HepG2 (cell line): ENCODE results near the gene MTCH1. TPM values are rescaled to one million over a fixed set of nuclear protein-coding genes. Genes with fewer than 3 reads are reported as not detected.
A peak's percentile ranks its signal among the peaks of the same experiment; 100 is the strongest.

Experiments used
- EZH2 ChIP-seq: conservative IDR thresholded peaks from 2 replicates; pipeline ENCODE4 v1.6.1; 2012; ENCODE audit warnings: mild to moderate bottlenecking, low read depth, low read length, moderate library complexity
- FOXP1 ChIP-seq, 2 experiments: fragments of 450-650 bp in 1 of 2; IDR thresholded peaks; 2 replicates each; pipeline ENCODE4 v1.6.1; 2017 to 2018; ENCODE audit warnings: antibody characterized with exemption in 1 of 2
- LCORL ChIP-seq, 2 experiments: fragments of 450-650 bp in 1 of 2; sonication (generic) in 1 of 2; formaldehyde crosslinking in 1 of 2; IDR thresholded peaks; 2 replicates each; pipeline versions ENCODE4 v1.5.0 to v1.6.1; 2017 to 2020; ENCODE audit warnings: antibody characterized with exemption in 1 of 2, missing genetic modification reagents in 1 of 2
- PPARG ChIP-seq: conservative IDR thresholded peaks from 2 replicates; pipeline ENCODE4 v1.6.1; 2016; ENCODE audit warnings: missing biosample characterization, missing genetic modification reagents
- SMAD3 ChIP-seq: sonication (generic); formaldehyde crosslinking; IDR thresholded peaks from 2 replicates; pipeline ENCODE4 v1.4.0; 2020; ENCODE audit warnings: missing genetic modification reagents
- TGIF2 ChIP-seq: IDR thresholded peaks from 2 replicates; pipeline ENCODE4 v1.6.1; 2016; ENCODE audit warnings: control low read depth, missing compliant biosample characterization
- ZFY ChIP-seq: sonication (generic); formaldehyde crosslinking; IDR thresholded peaks from 2 replicates; pipeline ENCODE4 v1.4.0; 2020; ENCODE audit warnings: missing genetic modification reagents
- ZNF792 ChIP-seq: IDR thresholded peaks from 2 replicates; pipeline ENCODE4 v1.6.1; 2016
- ZNF878 ChIP-seq: sonication (generic); formaldehyde crosslinking; IDR thresholded peaks from 2 replicates; pipeline ENCODE4 v1.8.1; 2023; ENCODE audit warnings: mild to moderate bottlenecking, missing genetic modification reagents, moderate library complexity
- polyA plus RNA-seq, 8 experiments: library from polyadenylated mRNA; depleted of rRNA in 3 of 8; stranded (reverse) in 7 of 8; unstranded in 1 of 8; fragments of >200 nt; fragmentation: Illumina TruSeq in 4 of 8; extraction: Trizol in 4 of 8; gene quantifications; 2 replicates each; pipeline versions ENCODE4 v1.2.1 to v1.2.3, GENCODE V29; 2011 to 2016; ENCODE audit warnings: low read depth in 4 of 8, missing spikeins in 1 of 8, mixed read lengths in 1 of 8; ENCODE audit not compliant: insufficient read depth in 1 of 8
- total RNA-seq, 5 experiments: library from RNA; depleted of rRNA; stranded (reverse); fragments of >200 nt; fragmentation: Illumina TruSeq; extraction: Trizol; gene quantifications; 2 replicates each; pipeline ENCODE4 v1.2.3, GENCODE V29; 2016; ENCODE audit warnings: low read depth in 1 of 5
- TF ChIP-seq, protein P1 (sequence below): sonication (generic); formaldehyde crosslinking; IDR thresholded peaks from 2 replicates; pipeline ENCODE4 v1.4.0; 2020; ENCODE audit warnings: mild to moderate bottlenecking, missing genetic modification reagents
- TF ChIP-seq, protein P2 (sequence below): sonication (generic); formaldehyde crosslinking; IDR thresholded peaks from 2 replicates; pipeline ENCODE4 v1.5.0; 2020; ENCODE audit warnings: mild to moderate bottlenecking, missing genetic modification reagents
- TF ChIP-seq, protein P3 (sequence below): sonication (generic); formaldehyde crosslinking; IDR thresholded peaks from 2 replicates; pipeline ENCODE4 v1.8.1; 2023; ENCODE audit warnings: mild to moderate bottlenecking, moderate library complexity, missing genetic modification reagents
- TF ChIP-seq, protein P4 (sequence below), 2 experiments: IDR thresholded peaks; 2 replicates each; pipeline ENCODE4 v1.6.1; 2011 to 2012; ENCODE audit warnings: low read length in 2 of 2, borderline replicate concordance in 1 of 2, low read depth in 1 of 2, mild to moderate bottlenecking in 1 of 2, moderate library complexity in 1 of 2

Gene MTCH1
- total and polyA plus RNA-seq, 2 of the 13 experiments (the other 11 are each of a cell fraction or from before 2014, with no cell fraction given): 86.2 to 144 TPM

DNA sequence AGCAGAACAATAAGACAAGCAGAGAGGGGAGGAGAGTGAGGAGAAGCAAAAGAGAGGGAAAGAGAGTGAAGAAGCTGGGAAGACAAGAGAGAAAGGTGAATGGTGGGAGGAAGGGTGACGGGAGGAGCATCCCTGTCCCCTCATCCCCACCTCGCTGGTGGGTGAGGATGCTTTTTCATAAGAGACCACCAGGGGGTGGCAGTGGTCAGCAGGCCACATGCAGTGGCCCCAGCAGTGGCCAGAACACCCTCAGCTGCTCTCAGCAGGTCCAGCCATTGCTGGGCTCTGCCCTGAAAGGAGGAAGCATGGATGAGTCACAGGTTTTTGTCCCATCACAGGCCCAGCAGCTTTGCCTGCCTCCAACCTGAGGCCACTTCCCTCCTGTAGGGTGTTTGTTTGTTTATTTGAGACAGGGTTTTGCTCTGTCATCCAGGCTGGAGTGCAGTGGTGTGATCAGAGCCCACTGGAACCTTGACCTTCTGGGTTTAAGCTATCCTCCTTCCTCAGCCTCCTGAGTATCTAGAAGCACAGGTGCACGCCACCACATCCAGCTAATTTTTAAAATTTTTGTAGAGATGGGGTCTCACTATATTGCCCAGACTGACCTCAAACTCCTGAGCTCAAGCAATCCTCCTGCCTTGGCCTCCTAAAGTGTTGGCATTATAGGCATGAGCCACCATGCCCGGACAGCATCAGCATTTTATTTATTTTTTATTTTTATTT is 43.4 kb upstream of the MTCH1 start (continued):
- TF ChIP-seq, protein P1, sequence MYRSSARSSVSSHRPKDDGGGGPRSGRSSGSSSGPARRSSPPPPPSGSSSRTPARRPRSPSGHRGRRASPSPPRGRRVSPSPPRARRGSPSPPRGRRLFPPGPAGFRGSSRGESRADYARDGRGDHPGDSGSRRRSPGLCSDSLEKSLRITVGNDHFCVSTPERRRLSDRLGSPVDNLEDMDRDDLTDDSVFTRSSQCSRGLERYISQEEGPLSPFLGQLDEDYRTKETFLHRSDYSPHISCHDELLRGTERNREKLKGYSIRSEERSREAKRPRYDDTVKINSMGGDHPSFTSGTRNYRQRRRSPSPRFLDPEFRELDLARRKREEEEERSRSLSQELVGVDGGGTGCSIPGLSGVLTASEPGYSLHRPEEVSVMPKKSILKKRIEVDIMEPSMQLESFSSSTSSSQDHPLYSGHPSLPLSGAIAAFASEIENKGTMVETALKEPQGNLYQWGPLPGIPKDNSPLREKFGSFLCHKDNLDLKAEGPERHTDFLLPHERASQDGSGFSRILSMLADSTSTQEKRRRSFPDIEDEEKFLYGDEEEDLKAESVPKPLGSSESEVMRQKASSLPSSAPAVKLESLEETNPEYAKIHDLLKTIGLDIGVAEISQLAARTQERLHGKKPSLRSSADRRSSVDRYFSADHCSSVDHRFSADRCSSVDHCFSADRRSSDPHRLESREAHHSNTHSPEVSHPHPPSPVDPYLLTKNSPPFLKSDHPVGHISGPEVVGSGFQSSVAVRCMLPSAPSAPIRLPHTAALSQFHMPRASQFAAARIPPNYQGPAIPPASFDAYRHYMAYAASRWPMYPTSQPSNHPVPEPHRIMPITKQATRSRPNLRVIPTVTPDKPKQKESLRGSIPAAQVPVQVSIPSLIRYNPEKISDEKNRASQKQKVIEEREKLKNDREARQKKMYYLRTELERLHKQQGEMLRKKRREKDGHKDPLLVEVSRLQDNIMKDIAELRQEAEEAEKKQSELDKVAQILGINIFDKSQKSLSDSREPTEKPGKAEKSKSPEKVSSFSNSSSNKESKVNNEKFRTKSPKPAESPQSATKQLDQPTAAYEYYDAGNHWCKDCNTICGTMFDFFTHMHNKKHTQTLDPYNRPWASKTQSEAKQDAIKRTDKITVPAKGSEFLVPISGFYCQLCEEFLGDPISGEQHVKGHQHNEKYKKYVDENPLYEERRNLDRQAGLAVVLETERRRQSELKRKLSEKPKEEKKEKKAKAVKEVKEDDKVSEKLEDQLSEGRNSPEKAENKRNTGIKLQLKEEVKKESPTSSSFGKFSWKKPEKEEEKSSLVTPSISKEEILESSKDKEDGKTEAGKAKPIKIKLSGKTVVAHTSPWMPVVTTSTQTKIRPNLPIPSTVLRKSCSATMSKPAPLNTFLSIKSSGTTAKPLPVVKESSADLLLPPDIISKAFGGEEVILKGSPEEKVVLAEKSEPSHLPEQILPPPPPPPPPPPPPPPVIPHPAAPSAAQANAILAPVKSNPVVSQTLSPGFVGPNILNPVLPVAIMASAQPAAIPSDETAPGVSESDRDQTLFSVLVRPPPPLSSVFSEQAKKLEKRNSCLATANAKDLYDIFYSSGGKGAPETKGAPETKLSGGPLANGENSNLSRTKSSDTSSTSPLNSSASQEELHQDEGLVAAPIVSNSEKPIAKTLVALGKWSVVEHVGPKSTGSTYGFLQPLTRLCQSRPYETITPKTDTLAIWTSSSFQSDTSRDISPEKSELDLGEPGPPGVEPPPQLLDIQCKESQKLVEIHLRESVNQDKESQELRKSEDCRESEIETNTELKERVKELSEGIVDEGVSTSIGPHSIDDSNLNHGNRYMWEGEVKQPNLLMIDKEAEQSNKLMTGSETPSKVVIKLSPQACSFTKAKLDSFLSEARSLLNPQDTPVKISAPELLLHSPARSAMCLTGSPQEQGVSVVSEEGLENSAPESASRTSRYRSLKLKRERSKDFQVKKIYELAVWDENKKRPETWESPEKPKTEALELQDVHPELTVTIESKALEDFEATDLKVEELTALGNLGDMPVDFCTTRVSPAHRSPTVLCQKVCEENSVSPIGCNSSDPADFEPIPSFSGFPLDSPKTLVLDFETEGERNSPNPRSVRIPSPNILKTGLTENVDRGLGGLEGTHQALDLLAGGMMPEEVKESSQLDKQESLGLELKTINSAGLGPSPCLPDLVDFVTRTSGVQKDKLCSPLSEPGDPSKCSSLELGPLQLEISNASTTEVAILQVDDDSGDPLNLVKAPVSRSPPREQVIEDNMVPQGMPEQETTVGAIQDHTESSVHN (CRISPR knock-in tag): no peak
- peak; percentile 80 for TF ChIP-seq TGIF2
- TF ChIP-seq ZNF792: 0 out of 2 replicates have a peak, but pooled peaks have one; percentile 66
- TF ChIP-seq, protein P2, sequence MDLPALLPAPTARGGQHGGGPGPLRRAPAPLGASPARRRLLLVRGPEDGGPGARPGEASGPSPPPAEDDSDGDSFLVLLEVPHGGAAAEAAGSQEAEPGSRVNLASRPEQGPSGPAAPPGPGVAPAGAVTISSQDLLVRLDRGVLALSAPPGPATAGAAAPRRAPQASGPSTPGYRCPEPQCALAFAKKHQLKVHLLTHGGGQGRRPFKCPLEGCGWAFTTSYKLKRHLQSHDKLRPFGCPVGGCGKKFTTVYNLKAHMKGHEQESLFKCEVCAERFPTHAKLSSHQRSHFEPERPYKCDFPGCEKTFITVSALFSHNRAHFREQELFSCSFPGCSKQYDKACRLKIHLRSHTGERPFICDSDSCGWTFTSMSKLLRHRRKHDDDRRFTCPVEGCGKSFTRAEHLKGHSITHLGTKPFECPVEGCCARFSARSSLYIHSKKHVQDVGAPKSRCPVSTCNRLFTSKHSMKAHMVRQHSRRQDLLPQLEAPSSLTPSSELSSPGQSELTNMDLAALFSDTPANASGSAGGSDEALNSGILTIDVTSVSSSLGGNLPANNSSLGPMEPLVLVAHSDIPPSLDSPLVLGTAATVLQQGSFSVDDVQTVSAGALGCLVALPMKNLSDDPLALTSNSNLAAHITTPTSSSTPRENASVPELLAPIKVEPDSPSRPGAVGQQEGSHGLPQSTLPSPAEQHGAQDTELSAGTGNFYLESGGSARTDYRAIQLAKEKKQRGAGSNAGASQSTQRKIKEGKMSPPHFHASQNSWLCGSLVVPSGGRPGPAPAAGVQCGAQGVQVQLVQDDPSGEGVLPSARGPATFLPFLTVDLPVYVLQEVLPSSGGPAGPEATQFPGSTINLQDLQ (CRISPR knock-in tag): no peak
- TF ChIP-seq PPARG: peak; percentile 68
- TF ChIP-seq, protein P3, sequence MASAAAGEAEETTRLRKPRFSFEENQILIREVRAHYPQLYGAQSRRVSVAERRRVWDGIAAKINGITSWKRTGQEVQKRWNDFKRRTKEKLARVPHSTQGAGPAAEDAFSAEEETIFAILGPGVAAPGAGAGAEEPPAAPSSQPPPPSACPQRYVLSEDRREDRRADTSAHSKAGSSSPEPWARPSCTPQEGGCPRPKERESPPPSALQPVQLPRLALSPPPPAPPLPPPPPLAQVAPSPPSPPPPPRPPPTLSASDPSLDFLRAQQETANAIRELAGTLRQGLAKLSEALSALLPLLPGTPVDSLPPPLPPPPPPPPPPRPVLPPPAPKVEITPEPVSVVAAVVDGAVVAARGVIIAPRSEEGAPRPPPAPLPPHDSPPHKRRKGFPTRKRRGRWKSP (CRISPR knock-in tag): no peak
- TF ChIP-seq SMAD3 (CRISPR knock-in tag): no peak; the same call in 1 of the 2 replicates
- TF ChIP-seq, protein P4, sequence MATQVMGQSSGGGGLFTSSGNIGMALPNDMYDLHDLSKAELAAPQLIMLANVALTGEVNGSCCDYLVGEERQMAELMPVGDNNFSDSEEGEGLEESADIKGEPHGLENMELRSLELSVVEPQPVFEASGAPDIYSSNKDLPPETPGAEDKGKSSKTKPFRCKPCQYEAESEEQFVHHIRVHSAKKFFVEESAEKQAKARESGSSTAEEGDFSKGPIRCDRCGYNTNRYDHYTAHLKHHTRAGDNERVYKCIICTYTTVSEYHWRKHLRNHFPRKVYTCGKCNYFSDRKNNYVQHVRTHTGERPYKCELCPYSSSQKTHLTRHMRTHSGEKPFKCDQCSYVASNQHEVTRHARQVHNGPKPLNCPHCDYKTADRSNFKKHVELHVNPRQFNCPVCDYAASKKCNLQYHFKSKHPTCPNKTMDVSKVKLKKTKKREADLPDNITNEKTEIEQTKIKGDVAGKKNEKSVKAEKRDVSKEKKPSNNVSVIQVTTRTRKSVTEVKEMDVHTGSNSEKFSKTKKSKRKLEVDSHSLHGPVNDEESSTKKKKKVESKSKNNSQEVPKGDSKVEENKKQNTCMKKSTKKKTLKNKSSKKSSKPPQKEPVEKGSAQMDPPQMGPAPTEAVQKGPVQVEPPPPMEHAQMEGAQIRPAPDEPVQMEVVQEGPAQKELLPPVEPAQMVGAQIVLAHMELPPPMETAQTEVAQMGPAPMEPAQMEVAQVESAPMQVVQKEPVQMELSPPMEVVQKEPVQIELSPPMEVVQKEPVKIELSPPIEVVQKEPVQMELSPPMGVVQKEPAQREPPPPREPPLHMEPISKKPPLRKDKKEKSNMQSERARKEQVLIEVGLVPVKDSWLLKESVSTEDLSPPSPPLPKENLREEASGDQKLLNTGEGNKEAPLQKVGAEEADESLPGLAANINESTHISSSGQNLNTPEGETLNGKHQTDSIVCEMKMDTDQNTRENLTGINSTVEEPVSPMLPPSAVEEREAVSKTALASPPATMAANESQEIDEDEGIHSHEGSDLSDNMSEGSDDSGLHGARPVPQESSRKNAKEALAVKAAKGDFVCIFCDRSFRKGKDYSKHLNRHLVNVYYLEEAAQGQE (IDR thresholded peaks at IDR 0.05; ENCODE audit: borderline replicate concordance in 1 of 2, low read depth in 1 of 2, low read length in 2 of 2): no peak
- TF ChIP-seq EZH2: no peak
- no peak for TF ChIP-seq ZNF878 (CRISPR knock-in tag)
- no peak for TF ChIP-seq FOXP1 (IDR thresholded peaks at IDR 0.05)
- peak; percentile 83 for TF ChIP-seq FOXP1 (CRISPR knock-in tag; IDR thresholded peaks at IDR 0.05)
- no peak for TF ChIP-seq ZFY
- no peak for TF ChIP-seq LCORL (IDR thresholded peaks at IDR 0.05)
- TF ChIP-seq LCORL (CRISPR knock-in tag; IDR thresholded peaks at IDR 0.05): peak; percentile 94
